ENCODE measurements around the gene RNF138.
"Not testable (repeated sequence)": the region's sequence is repeated elsewhere in the genome, so short reads cannot be mapped to it uniquely, and the experiment has no call there.

The RNF138 gene

DNA sequence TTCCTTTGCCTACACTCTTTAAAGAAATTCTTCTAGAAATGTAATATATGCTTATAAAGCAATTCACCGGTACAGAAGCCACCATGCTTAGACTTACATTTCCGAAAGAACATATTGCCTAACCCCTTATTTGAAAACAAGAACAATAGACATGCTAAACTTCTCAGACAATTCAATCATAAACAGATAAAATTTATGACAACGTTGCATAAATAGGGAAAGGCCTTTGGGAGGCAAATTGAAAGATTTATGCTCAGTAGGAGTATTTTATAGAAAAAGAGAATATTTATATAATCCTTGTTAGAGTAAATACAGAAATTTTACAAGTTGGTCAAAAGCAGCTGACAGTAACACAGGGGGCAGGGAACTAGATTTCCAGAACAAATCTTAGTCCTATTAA is 82.0 kb downstream of the RNF138 start:
- no peak for DNase-seq (ENCODE audit: low read depth)

GRCh38 chr18:32174719-32175118 is 83.0 kb downstream of the RNF138 start:
- DNase-seq (ENCODE audit: low read depth) = no peak

- no peak for DNase-seq (ENCODE audit: low read depth)
Observed at GRCh38 chr18:32175265-32175664, 83.6 kb downstream of the RNF138 start.

DNA sequence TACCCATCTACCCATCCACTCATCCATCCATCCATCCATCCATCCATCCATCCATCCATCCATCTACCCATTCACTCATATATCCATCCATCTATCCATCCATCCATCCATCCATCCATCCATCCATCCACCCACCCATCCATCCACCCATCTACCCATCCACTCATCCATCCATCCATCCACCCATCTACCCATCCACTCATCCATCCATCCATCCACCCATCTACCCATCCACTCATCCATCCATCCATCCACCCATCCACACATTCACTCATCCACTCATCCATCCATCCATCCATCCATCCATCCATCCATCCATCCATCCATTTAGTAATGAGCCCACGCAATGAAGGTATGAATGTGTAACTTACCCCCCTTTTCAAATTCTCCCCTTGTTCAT is 85.1 kb downstream of the RNF138 start:
- DNase-seq (ENCODE audit: low read depth) = not testable (repeated sequence)

DNA sequence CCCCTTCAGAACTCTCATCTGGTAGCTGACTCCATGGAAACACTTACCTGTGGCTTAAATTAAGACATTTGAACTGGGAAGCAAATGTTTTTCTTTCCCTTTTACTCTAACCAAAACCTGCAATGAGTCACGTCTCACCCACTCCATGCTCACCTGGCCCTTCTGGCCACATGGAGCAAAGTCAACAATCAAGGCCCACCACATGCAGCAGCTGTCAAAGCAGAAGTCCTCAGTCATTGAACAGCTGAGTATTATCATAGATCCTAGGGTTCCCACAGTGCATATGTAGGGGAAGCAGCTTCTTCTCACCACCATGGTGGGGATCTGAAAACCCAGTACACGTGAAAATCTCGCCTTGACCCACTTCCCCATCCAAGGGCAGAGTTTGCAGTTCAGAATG is 85.9 kb downstream of the RNF138 start:
- no peak for DNase-seq (ENCODE audit: low read depth)

Measured in ELR (cell line).